GM19240 (cell line): ENCODE data around the gene NKIRAS1.
"Not testable (repeated sequence)": the region's sequence is repeated elsewhere in the genome, so short reads cannot be mapped to it uniquely, and the experiment has no call there.

Source experiments
- DNase-seq: peaks from one replicate; pipeline ENCODE4 v3.0.0; 2011; ENCODE audit warnings: low spot score; ENCODE audit not compliant: insufficient read length

The NKIRAS1 gene

GRCh38 chr3:23904545-23904944, 12.2 kb downstream of the NKIRAS1 start:
- no peak for DNase-seq

DNA sequence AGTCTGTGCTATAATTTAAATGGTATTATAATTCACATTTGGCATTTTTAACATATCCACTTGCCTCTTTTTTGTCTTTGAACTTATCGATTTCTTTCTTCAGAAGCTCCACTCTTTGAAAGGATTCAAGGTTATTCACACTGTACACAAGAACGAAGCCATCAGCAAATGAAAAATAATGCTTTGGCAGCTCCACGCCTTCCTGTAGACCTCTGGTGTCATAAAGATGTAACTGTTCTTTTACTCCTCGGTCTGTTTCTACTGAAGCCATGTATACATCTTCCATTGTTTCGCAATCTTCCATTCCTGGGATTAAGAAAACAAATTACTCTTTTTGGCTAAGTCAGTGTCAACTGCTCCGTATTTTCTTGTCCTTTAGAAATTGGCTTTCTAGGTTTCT, 16.0 kb downstream of the NKIRAS1 start:
- DNase-seq: no peak

DNA sequence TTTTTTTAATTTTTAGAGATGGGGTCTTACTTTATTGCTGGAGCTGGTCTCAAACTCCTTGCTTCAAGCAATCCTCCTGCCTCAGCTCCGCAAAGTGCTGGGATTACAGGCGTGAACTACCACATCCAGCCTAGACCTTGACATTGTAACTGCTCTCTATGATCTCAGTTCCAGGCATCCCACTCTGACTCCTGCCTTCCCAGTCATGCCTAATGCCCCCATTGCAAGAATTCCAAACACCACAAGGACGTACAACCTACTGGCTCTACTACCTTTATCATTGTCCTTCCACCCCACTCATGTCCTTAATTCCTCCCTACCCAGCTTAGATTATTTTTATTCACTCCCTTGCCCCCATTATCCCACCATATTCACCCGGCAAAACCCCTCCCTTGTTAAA, 21.6 kb downstream of the NKIRAS1 start:
- no peak for DNase-seq

- DNase-seq: no peak
These were observed 22.3 kb downstream of the NKIRAS1 start for GRCh38 chr3:23894254-23895061.

DNA sequence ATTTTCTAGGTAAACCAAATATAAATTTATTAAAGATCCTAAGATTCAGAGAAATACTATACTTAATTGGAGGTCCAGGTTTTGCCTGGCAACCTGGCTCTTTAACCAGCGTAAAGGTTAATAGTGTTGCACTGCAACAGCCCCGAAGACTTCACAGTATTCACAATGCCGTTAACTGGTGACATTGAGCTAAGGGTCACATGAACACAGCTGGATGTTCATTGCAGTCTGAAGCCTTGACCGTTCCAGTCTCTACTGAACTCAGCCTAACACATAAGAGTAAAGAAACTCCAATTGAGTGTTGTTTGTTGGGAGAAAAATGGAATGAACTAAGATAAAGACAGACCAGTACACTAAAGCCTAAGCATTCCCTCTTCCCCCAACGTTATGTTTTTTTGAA, 26.8 kb downstream of the NKIRAS1 start:
- DNase-seq: no peak

GRCh38 chr3:23889386-23889785, 27.4 kb downstream of the NKIRAS1 start:
- no peak for DNase-seq

GRCh38 chr3:23888617-23889228, 28.1 kb downstream of the NKIRAS1 start:
- no peak for DNase-seq

DNA sequence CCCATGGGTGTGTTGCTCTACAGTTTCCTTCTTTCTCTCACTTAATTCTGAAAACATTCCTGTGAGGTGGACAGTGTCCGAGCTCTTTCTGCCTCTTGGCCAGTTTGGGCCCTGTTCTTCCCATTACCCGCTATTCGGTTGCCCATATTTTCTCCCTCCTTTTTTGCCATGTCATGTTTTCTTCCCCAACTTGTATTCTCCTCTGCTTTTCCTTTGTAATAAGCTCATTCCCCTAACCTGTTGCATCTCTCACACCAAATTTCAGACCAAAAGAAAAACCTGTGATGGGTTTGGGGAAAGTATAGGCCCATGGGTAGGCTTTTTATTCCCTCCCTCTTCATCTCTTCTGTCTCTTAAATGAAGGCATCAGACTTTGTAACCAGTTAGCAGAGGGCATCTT, 30.5 kb downstream of the NKIRAS1 start:
- no peak for DNase-seq

- no peak for DNase-seq
These were observed 31.6 kb downstream of the NKIRAS1 start for GRCh38 chr3:23885210-23885609.

DNA sequence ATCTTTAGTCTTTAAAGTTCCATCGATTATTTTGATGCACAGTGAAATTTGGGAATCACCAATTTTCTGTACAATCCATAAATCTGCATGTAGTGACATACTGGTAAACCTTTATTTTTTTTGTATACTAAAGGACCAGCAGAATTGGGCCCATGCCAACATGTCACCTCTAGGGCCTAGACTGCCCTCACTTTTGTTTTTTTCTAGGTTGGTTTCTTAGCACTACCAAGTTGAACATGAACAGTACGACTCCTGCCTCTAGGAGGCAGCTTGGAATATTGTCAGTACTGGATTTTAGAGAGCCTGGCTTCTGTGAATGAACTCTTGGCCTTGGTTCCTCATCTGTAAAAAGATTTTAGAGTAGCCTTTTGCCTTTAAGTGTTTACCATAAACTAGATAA, 32.3 kb downstream of the NKIRAS1 start:
- DNase-seq: no peak

GRCh38 chr3:23882487-23882918, 34.3 kb downstream of the NKIRAS1 start:
- no peak for DNase-seq

GRCh38 chr3:23881993-23882392, 34.8 kb downstream of the NKIRAS1 start:
- not testable (repeated sequence) for DNase-seq

- DNase-seq: no peak
These were observed 36.0 kb downstream of the NKIRAS1 start for GRCh38 chr3:23880703-23881339.

DNA sequence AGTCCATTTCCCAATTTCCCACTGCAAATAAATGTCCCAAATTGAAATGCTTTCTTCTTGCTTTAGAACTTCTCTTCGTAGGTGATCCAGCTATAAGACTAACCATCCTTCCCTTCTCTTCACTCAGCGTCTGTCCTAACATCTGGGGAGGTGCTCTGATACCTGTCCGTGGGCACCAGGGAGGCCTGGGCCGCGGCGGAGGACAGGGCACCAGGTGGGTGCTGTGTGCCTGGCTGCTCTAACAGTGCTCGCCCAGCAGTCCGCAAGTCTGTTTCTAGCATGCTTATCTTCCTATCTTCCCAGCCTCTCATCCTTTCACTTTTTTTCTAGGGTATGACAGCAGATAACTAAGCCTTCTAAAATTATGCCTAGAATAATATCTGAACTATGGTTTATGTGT, 37.3 kb downstream of the NKIRAS1 start:
- no peak for DNase-seq

DNA sequence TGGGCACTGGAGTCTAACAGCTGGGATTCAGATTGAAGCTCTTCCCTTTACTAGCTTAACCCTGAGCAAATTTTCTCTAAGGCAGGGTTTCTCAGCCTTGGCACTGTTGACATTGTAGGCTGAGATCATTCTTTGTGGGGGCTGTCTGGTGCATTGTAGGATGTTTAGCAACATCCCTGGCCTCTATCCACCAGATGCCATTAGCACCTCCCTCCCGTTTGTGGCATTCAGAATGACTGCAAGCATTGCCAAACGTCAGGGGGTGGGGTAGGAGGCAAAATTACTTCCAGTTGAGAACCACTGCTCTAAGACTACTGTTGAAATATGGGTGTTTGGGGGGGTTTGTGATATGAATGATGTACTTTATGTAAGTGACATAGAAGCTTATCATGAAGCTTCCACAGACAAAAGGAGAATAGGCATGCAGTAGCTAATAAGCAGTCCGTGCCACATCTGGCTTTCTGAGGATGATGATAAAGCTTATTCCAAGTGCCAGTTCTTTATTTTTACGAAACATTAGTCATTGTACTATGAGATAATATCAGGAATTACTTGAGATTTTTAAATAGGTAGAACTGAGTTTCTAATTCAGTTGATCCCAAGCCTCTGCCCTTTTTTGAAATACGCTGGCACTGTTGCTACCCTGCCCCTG, 39.3 kb downstream of the NKIRAS1 start:
- no peak for DNase-seq

DNA sequence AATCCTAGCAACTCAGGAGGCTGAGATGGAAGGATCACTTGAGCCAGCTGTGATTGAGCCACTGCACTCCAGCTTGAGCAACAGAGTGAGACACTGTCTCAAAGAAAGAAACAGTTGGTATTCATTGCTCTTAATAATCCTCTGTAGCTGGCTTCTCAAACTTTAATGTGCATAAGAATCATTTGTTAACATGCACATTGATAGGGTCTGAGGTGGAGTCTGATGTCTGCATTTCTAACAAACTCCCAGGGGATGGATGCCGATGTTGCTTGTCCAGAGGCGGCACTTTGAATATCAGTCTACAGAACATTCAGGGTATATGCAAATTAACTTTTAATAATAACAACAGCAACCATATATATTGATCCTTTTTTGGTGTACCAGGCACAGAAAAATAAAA, 39.9 kb downstream of the NKIRAS1 start:
- no peak for DNase-seq

DNA sequence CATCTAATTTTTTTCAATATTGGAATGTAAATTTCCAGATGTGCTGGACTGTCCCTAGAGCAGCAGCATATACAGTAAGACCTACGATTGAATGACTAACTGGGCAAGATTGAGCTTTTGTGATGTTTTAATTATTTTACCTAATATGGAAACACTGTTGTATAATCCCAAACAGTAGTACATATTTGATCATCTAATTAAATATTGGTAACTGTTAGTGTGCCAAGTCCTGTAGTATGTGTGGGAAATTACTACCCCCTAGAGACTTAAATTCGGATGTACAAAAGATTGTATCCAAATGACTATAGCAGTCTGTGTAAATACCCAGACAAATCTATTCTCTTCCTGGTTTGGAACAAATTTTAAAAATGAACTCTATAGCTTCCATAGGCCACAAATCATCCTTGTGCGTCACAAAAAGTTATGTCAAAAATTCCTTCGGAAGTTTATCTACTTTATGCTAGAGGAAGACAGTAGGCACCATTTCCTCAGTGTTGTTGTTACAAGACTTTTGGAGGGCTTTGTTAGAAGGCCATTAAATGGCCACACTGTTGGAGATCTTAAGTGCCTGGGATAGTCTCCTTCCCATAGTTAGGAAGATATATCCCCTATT, 41.6 kb downstream of the NKIRAS1 start:
- no peak for DNase-seq

- no peak for DNase-seq
These were observed 42.3 kb downstream of the NKIRAS1 start for GRCh38 chr3:23874359-23875112.

DNA sequence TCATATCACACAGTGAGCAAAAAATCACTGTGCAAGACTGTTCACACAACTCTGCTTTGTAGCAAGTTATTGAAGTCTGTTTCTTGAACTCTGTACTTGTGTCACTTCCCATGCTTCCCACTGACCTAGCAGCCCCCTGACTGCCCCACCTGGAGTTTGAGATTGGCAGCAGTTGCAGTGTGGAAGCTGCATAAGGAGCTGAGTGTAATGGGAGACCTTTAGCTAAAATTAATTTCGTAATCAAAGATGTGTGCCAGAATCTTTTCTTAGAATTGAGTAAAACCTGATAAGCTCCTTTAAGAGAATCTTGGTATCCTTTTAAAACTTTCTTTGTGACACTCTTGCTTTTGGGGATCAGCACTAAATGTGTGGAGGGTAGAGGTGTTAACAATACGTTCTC, 42.8 kb downstream of the NKIRAS1 start:
- no peak for DNase-seq

DNA sequence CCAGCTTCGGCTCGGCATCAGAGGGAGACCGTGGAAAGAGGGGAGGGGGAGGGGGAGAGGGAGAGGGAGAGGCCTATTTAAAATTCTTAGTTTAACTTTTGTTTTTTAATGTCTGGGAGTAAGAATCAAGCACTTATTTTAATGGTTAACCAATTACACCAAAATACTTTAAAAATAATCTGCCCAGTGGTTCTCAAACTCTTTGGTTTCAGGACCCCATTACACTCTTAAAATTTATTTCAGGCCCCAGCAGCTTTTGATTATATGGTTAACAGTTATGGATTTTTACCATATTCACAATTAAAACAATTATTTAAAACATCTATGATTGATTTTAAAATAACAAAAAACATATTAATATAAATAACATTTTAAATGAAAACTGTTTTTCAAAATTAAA, 44.5 kb downstream of the NKIRAS1 start:
- DNase-seq: no peak

GRCh38 chr3:23871361-23871760, 45.4 kb downstream of the NKIRAS1 start:
- DNase-seq: not testable (repeated sequence)
